HepG2 (cell line): ENCODE results near the gene GPHN.

Source experiments
- CTCF ChIP-seq: sonication (generic); formaldehyde crosslinking; IDR thresholded peaks from 2 replicates; pipeline ENCODE4 v1.5.0; 2020; ENCODE audit warnings: mild to moderate bottlenecking, missing genetic modification reagents, moderate library complexity
- EZH2 ChIP-seq: conservative IDR thresholded peaks from 2 replicates; pipeline ENCODE4 v1.6.1; 2012; ENCODE audit warnings: mild to moderate bottlenecking, low read depth, low read length, moderate library complexity
- FIP1L1 ChIP-seq: fragments of 200-400 bp; formaldehyde crosslinking; IDR thresholded peaks from 2 replicates; pipeline ENCODE4 v1.6.1; 2018; ENCODE audit warnings: low read depth, mild to moderate bottlenecking, low read length, moderate library complexity, borderline replicate concordance; ENCODE audit not compliant: insufficient read depth
- NFE2L1 ChIP-seq: sonication (generic); formaldehyde crosslinking; IDR thresholded peaks from 2 replicates; pipeline ENCODE4 v1.4.0; 2020; ENCODE audit warnings: missing genetic modification reagents, mild to moderate bottlenecking, borderline replicate concordance

DNA sequence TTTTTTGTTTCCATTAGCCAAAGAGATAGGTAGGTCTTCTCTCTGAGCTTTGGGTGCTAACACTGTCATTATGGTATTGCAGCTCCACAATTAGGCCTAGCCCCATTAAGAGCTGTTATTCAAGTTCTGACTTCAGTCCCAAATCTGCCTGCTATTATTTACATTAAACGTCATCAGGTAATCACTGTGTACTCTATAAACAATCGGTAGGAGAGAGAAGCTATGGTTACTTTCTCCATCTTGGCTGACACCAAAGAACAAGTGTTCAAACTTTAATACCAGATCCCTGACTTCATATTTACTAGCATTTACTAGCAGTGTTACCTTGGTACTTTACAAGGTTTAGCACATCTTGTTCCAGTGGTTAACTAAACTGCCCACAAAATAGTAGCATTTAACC lies 376.2 kb downstream of the GPHN start:
- TF ChIP-seq EZH2 (no peak), CTCF (no peak), NFE2L1 (CRISPR knock-in tag) (no peak), FIP1L1 (no peak)
